Hepatocyte (in vitro differentiated cells): ENCODE data around the gene ARHGAP15.

Experiments used
- EZH2 ChIP-seq: fragments of 200-600 bp; sonication (generic); IDR thresholded peaks from 2 replicates; pipeline ENCODE4 v1.6.1; 2016; ENCODE audit warnings: antibody characterized with exemption, mild to moderate bottlenecking, borderline replicate concordance
- EZH2phosphoT487 ChIP-seq: fragments of 200-600 bp; sonication (generic); IDR thresholded peaks from one replicate; pipeline ENCODE4 v1.6.1; 2018; ENCODE audit warnings: antibody characterized with exemption, mild to moderate bottlenecking, low read depth, moderate library complexity; ENCODE audit not compliant: unreplicated experiment, severe bottlenecking
- TF ChIP-seq, protein P1 (sequence below): fragments of 200-600 bp; sonication (generic); IDR thresholded peaks from 2 replicates; pipeline ENCODE4 v1.5.1; 2016; ENCODE audit warnings: antibody characterized with exemption, mild to moderate bottlenecking; ENCODE audit not compliant: poor library complexity

GRCh38 chr2:143195511-143195910 is 66.3 kb downstream of the ARHGAP15 start:
- TF ChIP-seq, protein P1, sequence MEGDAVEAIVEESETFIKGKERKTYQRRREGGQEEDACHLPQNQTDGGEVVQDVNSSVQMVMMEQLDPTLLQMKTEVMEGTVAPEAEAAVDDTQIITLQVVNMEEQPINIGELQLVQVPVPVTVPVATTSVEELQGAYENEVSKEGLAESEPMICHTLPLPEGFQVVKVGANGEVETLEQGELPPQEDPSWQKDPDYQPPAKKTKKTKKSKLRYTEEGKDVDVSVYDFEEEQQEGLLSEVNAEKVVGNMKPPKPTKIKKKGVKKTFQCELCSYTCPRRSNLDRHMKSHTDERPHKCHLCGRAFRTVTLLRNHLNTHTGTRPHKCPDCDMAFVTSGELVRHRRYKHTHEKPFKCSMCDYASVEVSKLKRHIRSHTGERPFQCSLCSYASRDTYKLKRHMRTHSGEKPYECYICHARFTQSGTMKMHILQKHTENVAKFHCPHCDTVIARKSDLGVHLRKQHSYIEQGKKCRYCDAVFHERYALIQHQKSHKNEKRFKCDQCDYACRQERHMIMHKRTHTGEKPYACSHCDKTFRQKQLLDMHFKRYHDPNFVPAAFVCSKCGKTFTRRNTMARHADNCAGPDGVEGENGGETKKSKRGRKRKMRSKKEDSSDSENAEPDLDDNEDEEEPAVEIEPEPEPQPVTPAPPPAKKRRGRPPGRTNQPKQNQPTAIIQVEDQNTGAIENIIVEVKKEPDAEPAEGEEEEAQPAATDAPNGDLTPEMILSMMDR, result no peak
- TF ChIP-seq EZH2phosphoT487 (no peak), EZH2 (no peak)
